T47D (cell line): ENCODE measurements around the gene KCNQ1.

Experiments used
- DNase-seq, 2 experiments: peaks; one replicate each; pipeline versions ENCODE4 v3.0.0 to v3.0.0-alpha.2; 2011 to 2012; ENCODE audit warnings: low read depth in 1 of 2, low spot score in 1 of 2
- JUND ChIP-seq: IDR thresholded peaks from 2 replicates; pipeline ENCODE4 v1.6.1; 2012; ENCODE audit warnings: low read depth
- in situ Hi-C: cut with HindIII; loops from 2 replicates; pipeline ENCODE4 v1.10.0; 2016; ENCODE audit warnings: low sequenced_read_pairs, low pct_unique_long_range_greater_than_20kb

Gene KCNQ1

DNA sequence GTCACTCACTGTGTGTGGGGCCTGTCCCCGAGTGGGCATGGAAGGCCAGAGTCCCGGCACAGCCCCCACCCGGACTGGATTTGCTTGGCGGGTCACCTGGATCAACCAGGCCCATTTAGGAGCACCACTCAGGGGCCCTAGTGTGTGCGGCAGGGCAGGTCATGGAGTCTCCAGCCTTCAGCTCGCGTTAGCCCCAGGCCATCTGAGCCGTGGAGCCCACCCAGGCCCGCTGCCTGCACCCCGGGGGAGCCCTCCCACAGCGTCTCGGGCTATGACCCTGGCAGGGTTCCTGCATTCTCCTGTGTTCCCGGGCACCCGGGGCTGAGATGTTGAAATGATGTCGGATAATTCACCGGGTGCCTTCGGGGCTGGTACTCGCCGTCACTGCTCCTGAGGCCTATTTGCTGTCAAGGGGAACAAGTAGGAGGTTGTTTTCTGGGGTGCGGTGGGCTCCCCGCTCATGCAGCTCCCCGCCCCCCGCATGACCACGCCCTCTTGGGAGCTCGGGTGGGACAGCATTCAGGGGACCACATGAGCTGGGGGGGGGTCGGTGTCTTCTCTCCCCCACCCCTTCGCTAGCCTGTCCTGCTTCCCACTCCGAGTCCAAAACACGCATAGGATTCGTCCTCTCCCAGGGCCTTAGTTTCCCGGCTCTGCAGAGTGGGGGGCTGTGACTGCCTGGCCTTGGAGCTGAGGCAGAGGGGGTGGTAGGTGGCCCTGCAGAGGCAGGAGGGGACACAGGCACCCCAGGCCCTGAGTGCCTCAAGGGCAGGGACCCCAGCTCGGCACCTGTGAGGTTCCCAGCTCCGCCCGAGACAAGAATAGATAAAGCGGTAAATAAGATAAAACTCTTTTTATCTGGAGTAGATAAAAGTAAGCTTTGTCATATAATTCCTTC lies 77.2 kb downstream of the KCNQ1 start:
- DNase-seq = no peak
- in situ Hi-C loops = no loop called here
- TF ChIP-seq JUND = no peak

DNA sequence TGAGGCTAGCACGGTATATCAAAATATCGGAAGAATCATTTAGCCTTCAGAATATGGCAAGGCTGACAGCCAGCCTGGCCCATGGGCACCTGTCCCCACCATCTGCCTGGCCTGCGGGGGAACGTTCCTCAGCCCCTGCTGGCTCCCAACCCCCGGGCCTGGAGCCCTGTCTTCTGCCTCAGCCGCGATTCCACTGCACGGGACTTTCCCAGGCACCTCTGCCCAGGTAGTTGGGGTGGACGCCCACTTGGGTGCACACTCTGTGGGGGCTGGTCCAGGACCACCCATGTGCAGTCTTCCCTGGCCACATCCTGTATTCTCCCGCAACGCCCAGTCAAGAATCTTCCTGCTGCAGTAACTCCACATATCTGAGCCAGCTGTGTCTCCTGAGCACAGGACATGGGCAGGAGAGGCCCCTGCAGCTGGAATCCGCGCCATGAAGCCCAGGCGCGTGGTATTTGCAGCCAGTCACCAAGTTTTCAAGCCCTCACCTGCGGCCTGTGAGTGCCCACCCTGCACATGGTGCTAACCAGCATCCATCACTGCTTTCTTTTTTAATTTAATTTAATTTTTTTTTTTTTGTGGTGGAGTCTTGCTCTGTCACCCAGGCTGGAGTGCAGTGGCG lies 77.9 kb downstream of the KCNQ1 start:
- in situ Hi-C loops = no loop called here
- no peak for TF ChIP-seq JUND
- DNase-seq = no peak

DNA sequence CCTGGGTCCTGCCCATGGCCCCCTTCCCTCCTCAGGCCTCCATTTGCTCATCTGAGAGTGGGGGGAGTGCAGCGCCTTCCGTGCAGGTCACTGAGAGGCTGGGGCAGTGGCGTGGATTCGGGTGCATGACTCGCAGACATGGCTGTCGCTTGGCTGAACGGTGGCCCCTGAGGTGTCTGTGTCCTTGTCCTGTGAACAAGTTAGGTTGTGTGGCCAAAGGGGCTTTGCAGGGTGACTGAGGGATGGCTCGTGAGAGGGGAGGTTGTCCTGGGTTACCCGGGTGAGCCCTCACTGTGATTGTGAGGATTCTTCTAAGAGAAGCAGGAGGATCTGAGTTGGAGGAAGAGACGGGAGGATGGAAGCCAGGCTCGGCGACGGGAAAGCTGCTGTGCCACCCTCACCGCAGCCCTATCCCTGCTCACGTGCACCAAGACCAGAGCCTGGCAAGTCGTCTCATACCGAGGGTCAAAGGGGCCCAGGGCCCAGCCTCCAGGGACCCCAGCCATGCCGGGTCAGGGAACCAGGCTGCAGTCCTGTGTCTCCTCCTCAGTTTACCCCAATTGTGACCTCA lies 79.1 kb downstream of the KCNQ1 start:
- no peak for TF ChIP-seq JUND
- no peak for DNase-seq
- in situ Hi-C loops = no loop called here

DNA sequence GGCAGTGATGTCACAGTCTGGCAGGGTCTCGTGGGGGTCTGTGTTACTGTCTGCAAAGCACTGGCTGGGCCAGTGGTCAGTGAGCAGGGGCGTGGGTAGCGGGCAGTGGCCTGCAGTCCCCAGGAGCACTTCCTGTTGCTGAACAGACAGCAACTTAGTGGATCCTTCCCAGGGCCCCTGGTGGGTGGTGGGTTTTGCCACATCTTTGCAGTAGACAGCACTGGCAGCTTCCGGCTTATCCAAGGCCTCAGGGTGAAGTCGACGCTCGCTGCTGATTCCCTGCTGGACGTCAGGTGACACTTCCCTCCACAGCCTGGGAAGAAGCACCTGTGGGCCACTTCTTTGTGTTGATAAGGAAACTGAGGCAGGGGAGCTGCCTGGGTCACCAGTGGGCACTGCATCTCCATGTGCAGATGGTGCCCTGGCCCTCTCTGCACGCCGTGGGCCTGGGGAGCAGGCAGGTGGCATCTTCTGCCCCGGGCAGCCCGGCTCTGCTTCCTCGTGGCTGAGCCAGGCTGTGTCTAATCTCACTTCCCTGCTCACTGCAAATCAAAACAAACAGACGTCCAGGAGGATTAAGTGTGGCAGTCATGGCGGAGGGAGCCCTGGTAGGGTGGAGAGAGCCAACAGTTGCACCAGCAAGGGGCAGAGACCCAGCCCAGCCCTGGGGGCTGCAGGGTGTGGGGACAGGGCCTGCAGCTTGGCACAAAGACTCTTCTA lies 79.8 kb downstream of the KCNQ1 start:
- in situ Hi-C loops = no loop called here
- TF ChIP-seq JUND = no peak
- DNase-seq = no peak

DNA sequence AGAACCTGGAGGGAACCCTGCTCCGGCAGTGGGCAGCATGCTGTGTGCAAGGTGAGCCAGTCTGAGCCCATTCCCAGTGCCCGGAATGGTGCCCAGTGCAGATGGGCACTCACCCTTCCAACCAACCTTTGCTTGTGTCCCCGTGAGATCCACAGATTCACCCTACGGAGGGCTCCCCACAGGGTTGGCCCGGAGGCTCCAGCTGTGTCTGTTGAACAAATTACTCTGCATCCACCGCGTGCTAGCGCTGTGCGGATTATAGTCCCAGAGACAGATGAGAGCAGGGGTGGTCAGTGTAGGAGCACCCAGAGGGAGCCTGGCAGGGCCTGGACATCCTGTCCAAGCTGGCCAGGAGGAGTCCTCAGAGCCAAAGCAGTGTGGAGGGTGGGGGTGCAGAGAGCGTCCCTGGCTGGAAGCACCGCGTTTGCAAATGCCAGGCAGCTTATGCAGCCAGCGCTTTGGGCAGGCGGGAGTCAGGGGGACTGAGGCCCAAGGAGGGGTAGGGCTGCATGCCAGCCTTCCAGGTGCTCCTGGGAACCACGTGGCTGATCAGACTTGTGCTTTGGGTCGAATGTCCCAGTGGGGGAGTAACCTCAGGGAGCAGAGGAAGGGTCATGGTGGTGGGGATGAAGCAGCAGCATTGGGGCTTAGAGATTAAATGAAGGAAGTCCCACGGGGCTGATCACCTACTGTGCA lies 80.5 kb downstream of the KCNQ1 start:
- in situ Hi-C loops = no loop called here
- no peak for TF ChIP-seq JUND
- DNase-seq = no peak

DNA sequence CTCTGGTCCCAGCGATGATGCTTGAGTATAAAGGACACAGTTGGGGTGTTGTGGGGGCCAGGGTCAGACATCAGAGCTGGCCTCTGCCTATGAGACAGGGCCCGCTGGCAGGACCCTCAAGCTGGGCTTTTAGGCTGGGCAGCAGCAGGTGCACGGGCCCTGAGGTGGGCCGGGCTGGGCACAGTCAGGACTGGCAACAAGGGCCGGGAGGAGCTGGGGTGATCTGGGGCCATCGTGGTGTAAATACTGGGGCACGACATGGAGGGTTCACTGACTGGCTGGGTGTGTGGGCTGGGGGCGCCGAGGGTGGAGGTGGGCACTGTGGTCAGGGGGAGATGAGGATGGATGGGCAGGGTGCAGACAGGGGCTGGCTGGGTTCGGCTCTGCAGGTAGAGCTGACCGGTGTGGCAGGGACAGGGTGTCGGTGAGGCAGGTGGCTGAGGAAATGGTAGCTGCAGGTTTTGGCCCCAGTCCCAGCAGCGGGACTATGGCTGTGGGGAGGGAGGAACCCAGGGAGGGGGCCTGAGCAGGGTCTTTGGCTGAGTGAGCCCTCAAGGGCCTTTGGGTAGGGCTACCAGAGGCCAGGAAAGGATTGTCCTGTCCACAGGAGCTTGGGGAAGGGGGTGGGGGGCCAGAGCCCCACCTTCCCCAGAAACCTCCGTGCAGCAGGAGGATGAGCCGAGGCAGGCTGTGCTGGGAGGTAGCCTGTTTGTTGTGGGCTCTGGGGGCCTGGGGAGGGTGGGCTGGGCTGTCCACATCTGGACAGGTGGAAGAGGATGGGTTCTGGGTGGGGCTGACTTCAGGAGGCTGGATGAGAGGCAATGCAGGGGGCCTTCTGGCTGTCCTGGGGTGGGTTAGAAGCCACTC lies 81.4 kb downstream of the KCNQ1 start:
- TF ChIP-seq JUND = no peak
- DNase-seq = no peak
- in situ Hi-C loops = no loop called here

DNA sequence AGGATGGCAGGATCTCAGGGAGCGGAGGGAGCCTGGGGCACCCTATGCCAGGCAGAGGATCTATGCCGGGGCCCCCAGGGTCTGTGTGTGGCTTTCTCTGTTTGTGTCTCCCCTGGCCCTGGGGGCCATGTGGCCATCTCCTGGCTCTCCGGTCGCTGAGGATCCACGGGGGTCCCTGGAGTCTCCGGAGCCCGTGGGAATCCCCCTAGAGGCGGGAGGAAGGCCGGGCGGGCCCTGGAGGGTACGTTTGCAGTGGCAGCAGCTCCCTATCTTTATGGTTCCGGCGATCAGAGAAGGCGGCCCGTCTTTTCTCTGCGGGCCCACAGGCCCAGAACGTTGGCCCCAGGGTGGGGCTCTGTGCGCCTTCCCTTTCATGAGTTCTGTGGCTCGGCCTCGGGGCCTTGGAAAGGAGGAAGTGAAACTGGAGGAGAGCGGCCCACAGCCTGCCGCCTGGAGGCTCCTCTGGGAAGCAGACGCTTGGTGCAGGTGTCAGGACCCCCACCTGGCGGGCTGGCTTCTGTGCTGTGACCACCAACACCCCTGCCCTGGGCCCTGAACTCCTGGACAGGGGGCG lies 82.1 kb downstream of the KCNQ1 start:
- no peak for TF ChIP-seq JUND
- in situ Hi-C loops = no loop called here
- DNase-seq = peak in 1 of 2 experiments; percentile 5

DNA sequence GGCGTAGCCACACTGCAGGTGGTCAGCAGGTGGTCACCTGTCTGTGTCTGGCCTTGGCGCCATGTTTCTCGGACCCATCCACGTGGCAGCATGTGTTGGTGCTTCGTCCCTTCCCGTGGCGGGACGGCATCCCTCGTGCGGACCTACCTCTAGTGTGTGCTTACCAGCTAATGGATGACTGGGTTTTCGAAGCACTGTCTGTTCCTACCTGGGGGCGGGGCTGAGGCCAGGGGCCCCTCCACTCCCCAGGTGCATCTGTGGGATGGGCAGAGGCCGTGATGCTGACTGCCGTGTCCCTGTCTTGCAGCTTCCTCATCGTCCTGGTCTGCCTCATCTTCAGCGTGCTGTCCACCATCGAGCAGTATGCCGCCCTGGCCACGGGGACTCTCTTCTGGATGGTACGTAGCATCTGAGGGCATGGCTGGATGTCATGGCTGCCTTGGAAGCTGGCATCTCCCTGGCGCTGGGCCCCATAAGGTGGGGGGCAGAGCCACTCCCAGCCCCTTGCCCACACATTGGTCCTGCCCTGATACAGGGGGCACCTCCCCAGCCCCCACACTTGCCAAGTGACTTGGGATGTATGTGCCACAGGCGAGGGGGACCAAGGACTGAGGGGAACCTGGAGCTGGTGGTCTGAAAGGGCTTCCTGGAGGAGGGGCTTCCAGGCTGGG lies 82.9 kb downstream of the KCNQ1 start:
- no peak for TF ChIP-seq JUND
- DNase-seq = no peak
- in situ Hi-C loops = no loop called here

DNA sequence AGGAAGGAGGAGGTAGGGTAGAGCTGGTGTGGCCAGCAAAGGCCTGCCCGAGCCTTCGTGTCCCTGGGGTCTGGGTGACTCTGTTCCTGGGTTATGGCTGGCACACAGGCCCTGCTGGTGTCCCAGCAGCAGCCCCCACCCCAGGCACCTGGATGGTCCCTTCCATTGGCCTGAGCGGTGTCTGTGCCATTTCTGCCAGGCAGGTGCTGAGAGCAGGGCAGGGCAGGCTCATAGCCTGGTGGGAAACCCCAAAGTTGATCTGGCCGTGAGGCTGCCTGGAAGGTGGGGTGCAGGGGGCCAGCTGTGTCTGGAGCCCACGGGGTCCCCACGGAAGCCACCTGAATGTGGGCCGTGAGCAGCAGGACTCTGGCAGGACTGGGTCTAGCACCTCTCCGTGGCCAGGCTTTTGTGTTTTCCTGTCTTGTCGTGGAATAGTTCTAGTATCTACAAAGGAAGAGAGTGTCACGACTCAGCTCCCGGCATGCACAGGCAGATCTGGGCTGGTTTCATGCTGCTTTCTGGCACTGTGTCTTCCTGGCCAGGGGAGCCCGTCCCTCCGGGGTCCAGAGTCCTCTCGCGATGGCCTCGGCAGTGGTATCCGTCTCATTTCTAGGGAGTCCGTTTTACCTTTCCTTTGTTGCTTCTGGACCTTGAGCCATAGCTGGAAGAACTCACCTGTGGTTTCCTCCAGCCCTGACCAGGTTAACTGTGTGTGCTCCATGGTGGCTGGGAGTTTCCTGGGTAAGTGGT lies 83.7 kb downstream of the KCNQ1 start:
- in situ Hi-C loops = no loop called here
- no peak for DNase-seq
- TF ChIP-seq JUND = no peak

DNA sequence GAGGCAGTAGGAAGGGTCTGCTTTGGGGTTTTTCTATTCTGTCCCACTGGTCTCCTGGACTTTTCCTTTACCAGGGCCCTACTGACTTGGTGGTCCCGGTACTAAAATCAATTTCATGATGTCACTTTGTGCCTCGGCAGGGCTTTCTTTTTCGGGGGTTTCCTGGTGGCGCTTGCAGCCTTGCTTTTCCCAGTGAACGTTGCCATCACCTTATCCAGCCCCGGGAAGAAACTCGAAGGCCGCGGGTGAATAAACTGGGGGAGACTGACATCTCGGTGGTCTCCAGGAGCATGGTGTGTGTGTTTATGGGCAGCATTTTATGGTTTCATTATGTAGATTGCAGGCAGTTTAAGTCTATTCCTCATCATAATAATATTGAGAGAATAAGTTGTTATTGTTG lies 84.4 kb downstream of the KCNQ1 start:
- TF ChIP-seq JUND = no peak
- in situ Hi-C loops = no loop called here
- no peak for DNase-seq
